GM04503 (cell line): ENCODE results near the gene HS6ST3.
"Not testable (repeated sequence)": the region's sequence is repeated elsewhere in the genome, so short reads cannot be mapped to it uniquely, and the experiment has no call there.

Experiments
- DNase-seq: peaks from one replicate; pipeline ENCODE4 v3.0.0-alpha.2; 2012; ENCODE audit warnings: low read depth

The HS6ST3 gene

GRCh38 chr13:96431044-96431581 lies 341.2 kb downstream of the HS6ST3 start:
- no peak for DNase-seq

- DNase-seq = no peak
Observed at GRCh38 chr13:96444676-96445075, 354.8 kb downstream of the HS6ST3 start.

- DNase-seq = no peak
Observed at GRCh38 chr13:96449920-96450319, 360.0 kb downstream of the HS6ST3 start.

GRCh38 chr13:96450326-96451020 lies 360.6 kb downstream of the HS6ST3 start:
- no peak for DNase-seq

- no peak for DNase-seq
Observed at GRCh38 chr13:96454466-96454865, 364.6 kb downstream of the HS6ST3 start.

GRCh38 chr13:96460609-96461008 lies 370.7 kb downstream of the HS6ST3 start:
- DNase-seq = no peak

- no peak for DNase-seq
Observed at GRCh38 chr13:96473526-96474180, 383.7 kb downstream of the HS6ST3 start.

GRCh38 chr13:96474181-96474557 lies 384.3 kb downstream of the HS6ST3 start:
- DNase-seq = no peak

- no peak for DNase-seq
Observed at GRCh38 chr13:96475103-96475502, 385.2 kb downstream of the HS6ST3 start.

- DNase-seq = no peak
Observed at GRCh38 chr13:96481482-96481881, 391.6 kb downstream of the HS6ST3 start.

- no peak for DNase-seq
Observed at GRCh38 chr13:96490496-96490989, 400.6 kb downstream of the HS6ST3 start.

- no peak for DNase-seq
Observed at GRCh38 chr13:96491103-96491502, 401.2 kb downstream of the HS6ST3 start.

GRCh38 chr13:96492766-96493165 lies 402.9 kb downstream of the HS6ST3 start:
- no peak for DNase-seq

GRCh38 chr13:96499656-96500055 lies 409.7 kb downstream of the HS6ST3 start:
- DNase-seq = no peak

- DNase-seq = no peak
Observed at GRCh38 chr13:96500953-96501352, 411.0 kb downstream of the HS6ST3 start.

GRCh38 chr13:96503481-96503880 lies 413.6 kb downstream of the HS6ST3 start:
- DNase-seq = no peak

GRCh38 chr13:96511587-96511986 lies 421.7 kb downstream of the HS6ST3 start:
- no peak for DNase-seq

GRCh38 chr13:96519380-96519779 lies 429.5 kb downstream of the HS6ST3 start:
- no peak for DNase-seq

GRCh38 chr13:96524398-96525020 lies 434.6 kb downstream of the HS6ST3 start:
- not testable (repeated sequence) for DNase-seq

GRCh38 chr13:96525715-96526114 lies 435.8 kb downstream of the HS6ST3 start:
- no peak for DNase-seq

- DNase-seq = no peak
Observed at GRCh38 chr13:96527497-96527896, 437.6 kb downstream of the HS6ST3 start.

- no peak for DNase-seq
Observed at GRCh38 chr13:96532804-96533203, 442.9 kb downstream of the HS6ST3 start.

- no peak for DNase-seq
Observed at GRCh38 chr13:96533408-96533807, 443.5 kb downstream of the HS6ST3 start.
